HG03457 (cell line): ENCODE data around the gene FCRL2.
"Not testable (repeated sequence)": the region's sequence is repeated elsewhere in the genome, so short reads cannot be mapped to it uniquely, and the experiment has no call there.

Source experiments
- ATAC-seq: cut with Tn5 transposase; IDR thresholded peaks from one replicate; pipeline ENCODE4 v1.9.1; 2021; ENCODE audit warnings: moderate number of reproducible peaks; ENCODE audit not compliant: unreplicated experiment

The FCRL2 gene

GRCh38 chr1:157758018-157758417 is 18.9 kb downstream of the FCRL2 start:
- no peak for ATAC-seq

- ATAC-seq, result no peak
Observed at GRCh38 chr1:157753611-157754010, 23.3 kb downstream of the FCRL2 start.

GRCh38 chr1:157751283-157751682 is 25.6 kb downstream of the FCRL2 start:
- no peak for ATAC-seq

- no peak for ATAC-seq
Observed at GRCh38 chr1:157748262-157748817, 28.6 kb downstream of the FCRL2 start.

- no peak for ATAC-seq
Observed at GRCh38 chr1:157739229-157739901, 37.6 kb downstream of the FCRL2 start.

- not testable (repeated sequence) for ATAC-seq
Observed at GRCh38 chr1:157735991-157736390, 40.9 kb downstream of the FCRL2 start.

- no peak for ATAC-seq
Observed at GRCh38 chr1:157734321-157734720, 42.6 kb downstream of the FCRL2 start.

- no peak for ATAC-seq
Observed at GRCh38 chr1:157732755-157733154, 44.2 kb downstream of the FCRL2 start.

GRCh38 chr1:157725221-157725577 is 51.7 kb downstream of the FCRL2 start:
- ATAC-seq, result no peak

- ATAC-seq, result no peak
Observed at GRCh38 chr1:157724537-157725220, 52.3 kb downstream of the FCRL2 start.

GRCh38 chr1:157723157-157723556 is 53.8 kb downstream of the FCRL2 start:
- no peak for ATAC-seq

GRCh38 chr1:157721985-157722384 is 54.9 kb downstream of the FCRL2 start:
- no peak for ATAC-seq

GRCh38 chr1:157715736-157716135 is 61.2 kb downstream of the FCRL2 start:
- no peak for ATAC-seq

GRCh38 chr1:157711802-157712201 is 65.1 kb downstream of the FCRL2 start:
- no peak for ATAC-seq

GRCh38 chr1:157704878-157705277 is 72.1 kb downstream of the FCRL2 start:
- ATAC-seq, result no peak

- ATAC-seq, result no peak
Observed at GRCh38 chr1:157703981-157704380, 73.0 kb downstream of the FCRL2 start.

GRCh38 chr1:157702308-157702825 is 74.6 kb downstream of the FCRL2 start:
- no peak for ATAC-seq

- ATAC-seq, result no peak
Observed at GRCh38 chr1:157700732-157701131, 76.2 kb downstream of the FCRL2 start, which contains the start of gene FCRL3. Gene FCRL3, minus strand, starts transcription at chr1:157700769. Its CDS starts 280 bp downstream, at chr1:157700489.

GRCh38 chr1:157700305-157700704 is 76.6 kb downstream of the FCRL2 start:
- ATAC-seq, result no peak

GRCh38 chr1:157697781-157698569 is 79.0 kb downstream of the FCRL2 start:
- ATAC-seq, result no peak

GRCh38 chr1:157696966-157697628 is 79.8 kb downstream of the FCRL2 start:
- ATAC-seq, result no peak
